Natural killer cell (primary cell): Measurements from ENCODE around the gene ZNF616. TPM values are rescaled to one million over a fixed set of nuclear protein-coding genes. Genes with fewer than 3 reads are reported as not detected.

Source experiments
- ATAC-seq, 3 donors: fragments of 150-1000 bp in 2 of 3; fragments of 200-7000 bp in 1 of 3; cut with Tn5 transposase; 1 replicate in 1 of 3; 2 replicates in 2 of 3; pipeline ENCODE4 v1.10.0; 2021; ENCODE audit warnings: mild to moderate bottlenecking in 2 of 3, moderate library complexity in 2 of 3
- DNase-seq, 2 donors: peaks; one replicate each; pipeline versions ENCODE4 v3.0.0 to v3.0.0-alpha.2; 2013 to 2021; ENCODE audit warnings: mixed read lengths in 1 of 2
- H3K27ac ChIP-seq: one replicate; pipeline ENCODE4 v1.5.1; 2013; ENCODE audit warnings: mild to moderate bottlenecking, low read length
- H3K27me3 ChIP-seq: one replicate; pipeline ENCODE4 v1.6.1; 2013; ENCODE audit warnings: low read length; ENCODE audit not compliant: control insufficient read depth, insufficient read depth
- H3K36me3 ChIP-seq: one replicate; pipeline ENCODE4 v1.6.1; 2013; ENCODE audit warnings: low read length; ENCODE audit not compliant: control insufficient read depth, insufficient read depth
- H3K4me1 ChIP-seq: one replicate; pipeline ENCODE4 v1.6.1; 2013; ENCODE audit warnings: low read length; ENCODE audit not compliant: control insufficient read depth, insufficient read depth
- H3K4me3 ChIP-seq: one replicate; pipeline ENCODE4 v1.5.1; 2013; ENCODE audit warnings: low read length
- H3K9me3 ChIP-seq: one replicate; pipeline ENCODE4 v1.6.1; 2013; ENCODE audit warnings: low read length; ENCODE audit not compliant: control insufficient read depth, insufficient read depth
- H3K27ac Mint-ChIP-seq, 2 donors: one replicate each; pipeline ENCODE4 v1.8.0; 2022; ENCODE audit warnings: mild to moderate bottlenecking in 2 of 2, mixed read lengths in 2 of 2, moderate library complexity in 1 of 2
- H3K27me3 Mint-ChIP-seq, 2 donors: one replicate each; pipeline ENCODE4 v1.8.0; 2022; ENCODE audit warnings: low read depth in 2 of 2, mixed read lengths in 2 of 2
- H3K36me3 Mint-ChIP-seq: one replicate; pipeline ENCODE4 v1.8.0; 2022; ENCODE audit warnings: mixed read lengths
- H3K4me1 Mint-ChIP-seq, 2 donors: one replicate each; pipeline ENCODE4 v1.8.0; 2022; ENCODE audit warnings: mixed read lengths in 2 of 2
- H3K4me3 Mint-ChIP-seq: one replicate; pipeline ENCODE4 v1.8.0; 2022; ENCODE audit warnings: mild to moderate bottlenecking, moderate library complexity, mixed read lengths
- H3K9me3 Mint-ChIP-seq, 2 donors: one replicate each; pipeline ENCODE4 v1.8.0; 2022; ENCODE audit warnings: mixed read lengths in 2 of 2
- CTCF ChIP-seq: fragments of 200-600 bp; IDR thresholded peaks from one replicate; pipeline ENCODE4 v1.8.0; 2022; ENCODE audit warnings: antibody characterized with exemption
- WGBS: methylation state at CpG from one replicate; pipeline ENCODE4 v1.1.7; 2013; ENCODE audit warnings: missing lambda C conversion rate; ENCODE audit not compliant: insufficient coverage; 5-methylcytosine and 5-hydroxymethylcytosine counted together
- intact Hi-C: fragments of 100-400 bp; cut with micrococcal nuclease; formaldehyde crosslinking; loops from one replicate; pipeline ENCODE4 v1.14.2; 2022
- total RNA-seq, 4 donors: library from RNA; stranded (reverse); fragments of 120-200 nt in 1 of 4; gene quantifications; one replicate each; pipeline versions ENCODE4 v1.2.3 to v1.2.4, GENCODE V29; 2013 to 2022

ZNF616 gene
- total RNA-seq, 3 donors from 2014 or later (not counting 1 experiment from before 2014, with no cell fraction given), result 3.8 to 7.1 (median 4.8) TPM

GRCh38 chr19:52094526-52095130 is 45.1 kb downstream of the ZNF616 start:
- peak overlapping the region; percentile 91 to 94 for H3K27ac Mint-ChIP-seq
- no peak for TF ChIP-seq CTCF
- H3K27me3 Mint-ChIP-seq, result no peaks in the 10 kb centered on the region
- intact Hi-C loops, result loop anchor here (5.0 kb wide), 1 partner anchor 43 kb away; the partner anchor contains the start of gene ZNF616
- peaks cover 27% of the 10 kb centered on the region for H3K36me3 Mint-ChIP-seq
- 32% methylated on average over 8 of the region's 12 CpGs for WGBS
- no peak for DNase-seq
- H3K4me1 ChIP-seq, result peaks cover 17% of the 10 kb centered on the region
- H3K27me3 ChIP-seq, result no peaks in the 10 kb centered on the region
- peak overlapping the region; percentile 99 for H3K4me3 Mint-ChIP-seq
- no peak for ATAC-seq
- peaks cover 0 to 14% of the 10 kb centered on the region in 2 donors for H3K9me3 Mint-ChIP-seq
- H3K27ac ChIP-seq, result peak overlapping the region; percentile 77
- H3K4me1 Mint-ChIP-seq, result peaks cover 56 to 57% of the 10 kb centered on the region in 2 donors
- peak overlapping the region; percentile 98 for H3K4me3 ChIP-seq
- H3K36me3 ChIP-seq, result peaks cover 11% of the 10 kb centered on the region
- H3K9me3 ChIP-seq, result peaks cover 26% of the 10 kb centered on the region

- H3K36me3 ChIP-seq, result peaks cover 47% of the 10 kb centered on the region
- no peak for ATAC-seq
- intact Hi-C loops, result no loop called here
These were observed 53.3 kb downstream of the ZNF616 start for GRCh38 chr19:52086481-52086880.

GRCh38 chr19:52070496-52070895 is 69.2 kb downstream of the ZNF616 start:
- Histone ChIP-seq H3K36me3 (peaks cover 78% of the 10 kb centered on the region), H3K9me3 (peaks cover 52% of the 10 kb centered on the region), H3K4me3 (no peak overlapping the region), H3K4me1 (no peaks in the 10 kb centered on the region), H3K27me3 (no peaks in the 10 kb centered on the region), H3K27ac (no peak overlapping the region)
- DNase-seq (no peak), ATAC-seq (no peak)
- TF ChIP-seq CTCF, result no peak
- WGBS, result 94% methylated on average over 5 of the region's 5 CpGs
- Mint-ChIP-seq H3K36me3 (peaks cover 78% of the 10 kb centered on the region), H3K27me3 (no peaks in the 10 kb centered on the region), H3K9me3 (peaks cover 14 to 44% of the 10 kb centered on the region in 2 donors), H3K27ac (no peak overlapping the region), H3K4me1 (peaks cover 5% of the 10 kb centered on the region in 2 donors), H3K4me3 (no peak overlapping the region)
- intact Hi-C loops, result no loop called here

More at GRCh38 chr19:52086481-52086880, 53.3 kb downstream of the ZNF616 start:
- no peaks in the 10 kb centered on the region for H3K4me1 ChIP-seq
- H3K27ac Mint-ChIP-seq, result peak overlapping the region in 1 of 2 donors; percentile 5
- peaks cover 43 to 49% of the 10 kb centered on the region in 2 donors for H3K4me1 Mint-ChIP-seq
- peaks cover 78% of the 10 kb centered on the region for H3K36me3 Mint-ChIP-seq
- no peak for DNase-seq
- peaks cover 2 to 12% of the 10 kb centered on the region in 2 donors for H3K9me3 Mint-ChIP-seq
- H3K4me3 ChIP-seq, result no peak overlapping the region
- no peaks in the 10 kb centered on the region for H3K27me3 ChIP-seq
- H3K27ac ChIP-seq, result no peak overlapping the region
- H3K27me3 Mint-ChIP-seq, result no peaks in the 10 kb centered on the region
- peaks cover 17% of the 10 kb centered on the region for H3K9me3 ChIP-seq
- no peak for TF ChIP-seq CTCF
- H3K4me3 Mint-ChIP-seq, result no peak overlapping the region

- no peaks in the 10 kb centered on the region for H3K27me3 ChIP-seq
- no peak overlapping the region for H3K4me3 ChIP-seq
- TF ChIP-seq CTCF, result no peak
- H3K27me3 Mint-ChIP-seq, result no peaks in the 10 kb centered on the region
- WGBS, result 100% methylated on average over 1 of the region's 2 CpGs
- no peak for ATAC-seq
- peaks cover 5% of the 10 kb centered on the region in 2 donors for H3K4me1 Mint-ChIP-seq
- H3K9me3 ChIP-seq, result peaks cover 57% of the 10 kb centered on the region
- peaks cover 69% of the 10 kb centered on the region for H3K36me3 ChIP-seq
- peaks cover 75% of the 10 kb centered on the region for H3K36me3 Mint-ChIP-seq
- DNase-seq, result no peak
- no peaks in the 10 kb centered on the region for H3K4me1 ChIP-seq
- intact Hi-C loops, result no loop called here
- no peak overlapping the region for H3K27ac ChIP-seq
- no peak overlapping the region for H3K27ac Mint-ChIP-seq
- peaks cover 18 to 43% of the 10 kb centered on the region in 2 donors for H3K9me3 Mint-ChIP-seq
- no peak overlapping the region for H3K4me3 Mint-ChIP-seq
These were observed 70.1 kb downstream of the ZNF616 start for GRCh38 chr19:52069653-52070052.
